GM23248 (cell line): ENCODE measurements around the gene NUP62CL.

Experiments
- EZH2 ChIP-seq: fragments of 200-600 bp; sonication (generic); IDR thresholded peaks from 2 replicates; pipeline ENCODE4 v1.6.1; 2018; ENCODE audit warnings: antibody characterized with exemption, mild to moderate bottlenecking; ENCODE audit not compliant: insufficient read depth, poor library complexity, severe bottlenecking
- EZH2phosphoT487 ChIP-seq: fragments of 200-600 bp; sonication (generic); IDR thresholded peaks from 2 replicates; pipeline ENCODE4 v1.6.1; 2018; ENCODE audit warnings: antibody characterized with exemption, moderate library complexity, mild to moderate bottlenecking, low read depth; ENCODE audit not compliant: insufficient read depth

- TF ChIP-seq EZH2phosphoT487 (no peak), EZH2 (no peak)
These were observed 20.5 kb upstream of the NUP62CL start for GRCh38 chrX:107226757-107227156.
